ENCODE data around the gene NFIB. TPM values are rescaled to one million over a fixed set of nuclear protein-coding genes. Genes with fewer than 3 reads are reported as not detected.

Gene NFIB
- total RNA-seq, 1 experiment from 2014 or later, result 12.5 TPM

GRCh38 chr9:14331120-14331519, 17.2 kb upstream of the NFIB start (continued):
- no peak for TF ChIP-seq ZNF425 (CRISPR knock-in tag; conservative IDR thresholded peaks at IDR 0.05)
- TF ChIP-seq JAZF1 (CRISPR knock-in tag; IDR thresholded peaks at IDR 0.05), result no peak
- TF ChIP-seq GABPB1 (CRISPR knock-in tag; IDR thresholded peaks at IDR 0.05), result no peak
- no peak for TF ChIP-seq ZMAT4 (CRISPR knock-in tag; IDR thresholded peaks at IDR 0.05)
- no peak for TF ChIP-seq TEAD4 (CRISPR knock-in tag; IDR thresholded peaks at IDR 0.05)
- TF ChIP-seq CDX4 (CRISPR knock-in tag; IDR thresholded peaks at IDR 0.05; ENCODE audit: borderline replicate concordance), result no peak
- TF ChIP-seq ATF6 (CRISPR knock-in tag; IDR thresholded peaks at IDR 0.05), result no peak
- TF ChIP-seq ZNF532 (CRISPR knock-in tag; IDR thresholded peaks at IDR 0.05; ENCODE audit: borderline replicate concordance), result no peak

- TF ChIP-seq ESRRA (CRISPR knock-in tag; IDR thresholded peaks at IDR 0.05; ENCODE audit: borderline replicate concordance) (no peak), CREM (CRISPR knock-in tag; IDR thresholded peaks at IDR 0.05) (no peak), USF2 (CRISPR knock-in tag; IDR thresholded peaks at IDR 0.05) (no peak), PRRX2 (CRISPR knock-in tag; IDR thresholded peaks at IDR 0.05) (no peak), ZNF416 (CRISPR knock-in tag; IDR thresholded peaks at IDR 0.05) (no peak), NR3C1 (CRISPR knock-in tag; conservative IDR thresholded peaks at IDR 0.05; ENCODE audit: low read depth) (no peak)
- CTCF ChIA-PET, result no interaction called here
- POLR2A ChIA-PET, result interaction anchor here (0.6 kb wide), 1 partner anchor 20 kb away, joined by 3 read pairs; no protein-coding TSS in a partner anchor
- peaks cover 12% of the 10 kb centered on the region for H3K27me3 Mint-ChIP-seq (ENCODE audit: low read depth)
- ATAC-seq (no peak), DNase-seq (ENCODE audit: low spot score) (no peak)
- peaks cover 11% of the 10 kb centered on the region for H3K4me1 Mint-ChIP-seq
- no peak overlapping the region for H3K27ac Mint-ChIP-seq
- no peaks in the 10 kb centered on the region for H3K9me3 Mint-ChIP-seq
- no peak overlapping the region for H3K4me3 Mint-ChIP-seq
- no peaks in the 10 kb centered on the region for H3K36me3 Mint-ChIP-seq
Measured at GRCh38 chr9:14327036-14327435, 13.1 kb upstream of the NFIB start.
